ENCODE measurements around the gene C1orf226.
"Not testable (repeated sequence)": the region's sequence is repeated elsewhere in the genome, so short reads cannot be mapped to it uniquely, and the experiment has no call there.

The C1orf226 gene, protein sequence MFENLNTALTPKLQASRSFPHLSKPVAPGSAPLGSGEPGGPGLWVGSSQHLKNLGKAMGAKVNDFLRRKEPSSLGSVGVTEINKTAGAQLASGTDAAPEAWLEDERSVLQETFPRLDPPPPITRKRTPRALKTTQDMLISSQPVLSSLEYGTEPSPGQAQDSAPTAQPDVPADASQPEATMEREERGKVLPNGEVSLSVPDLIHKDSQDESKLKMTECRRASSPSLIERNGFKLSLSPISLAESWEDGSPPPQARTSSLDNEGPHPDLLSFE

DNA sequence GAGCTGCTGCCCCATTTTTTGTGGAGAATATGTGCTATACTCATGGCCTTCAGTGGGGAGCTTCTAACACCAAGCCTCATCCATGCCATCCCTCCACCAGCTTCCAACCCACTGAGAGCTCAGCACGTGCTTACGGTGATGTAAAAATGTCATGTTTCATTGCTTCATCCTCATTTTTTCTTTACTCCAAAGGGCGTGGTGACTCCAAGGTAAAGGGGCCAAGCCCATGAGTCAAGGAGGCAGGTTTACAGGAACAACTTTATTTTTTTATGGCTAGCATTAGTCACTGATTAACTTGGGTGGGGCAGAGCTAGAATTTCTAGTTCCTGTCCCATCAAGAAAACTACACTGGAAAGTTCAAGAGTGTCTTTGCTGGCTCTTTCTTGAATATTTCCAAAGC is at the start of gene C1orf226:
Gene C1orf226, plus strand, starts transcription at position 346 of the 400 bp plus-strand sequence. CDS start 174 bp downstream, outside the sequence.
- no peak for DNase-seq (ENCODE audit: low read depth)

DNA sequence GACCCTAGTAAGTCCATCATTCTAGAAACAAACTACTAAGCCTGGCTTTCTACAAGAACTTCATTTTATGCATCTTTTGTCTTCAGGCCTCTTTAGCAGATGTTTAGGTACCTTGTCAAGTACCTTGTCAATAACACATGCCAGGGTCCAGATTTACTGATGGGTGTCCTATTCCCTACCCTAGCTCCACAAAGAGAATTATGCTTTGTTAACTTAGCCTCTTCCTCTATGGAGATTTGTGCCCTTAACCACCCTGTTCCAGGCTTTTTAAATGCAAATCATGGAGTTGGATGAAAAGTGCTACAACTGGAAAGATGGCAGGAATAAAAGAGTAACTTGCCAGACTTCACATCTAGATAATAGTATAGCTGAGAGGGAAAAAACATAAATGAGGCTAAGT is 47.5 kb upstream of the C1orf226 start:
- DNase-seq (ENCODE audit: low read depth): no peak

DNA sequence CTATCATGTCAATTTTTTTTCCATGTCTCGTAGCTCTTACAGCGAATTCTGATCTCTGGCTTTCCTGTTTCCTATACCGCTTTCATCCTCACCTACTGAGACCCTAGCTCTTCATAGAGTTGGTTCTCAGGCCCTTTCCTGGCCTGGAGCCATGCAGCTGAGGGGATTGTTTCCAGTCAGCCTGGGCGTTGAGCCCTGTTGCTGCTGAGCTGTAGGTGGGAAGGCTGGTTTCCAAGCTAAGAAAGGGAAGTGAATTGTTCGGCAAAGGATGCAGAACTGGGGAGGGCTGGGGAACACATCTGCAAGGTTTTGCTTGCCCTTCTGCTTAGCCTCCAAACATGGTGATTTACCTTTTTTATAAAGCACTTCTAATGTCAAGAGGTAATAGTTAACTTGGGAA is 46.4 kb upstream of the C1orf226 start:
- no peak for DNase-seq (ENCODE audit: low read depth)

DNA sequence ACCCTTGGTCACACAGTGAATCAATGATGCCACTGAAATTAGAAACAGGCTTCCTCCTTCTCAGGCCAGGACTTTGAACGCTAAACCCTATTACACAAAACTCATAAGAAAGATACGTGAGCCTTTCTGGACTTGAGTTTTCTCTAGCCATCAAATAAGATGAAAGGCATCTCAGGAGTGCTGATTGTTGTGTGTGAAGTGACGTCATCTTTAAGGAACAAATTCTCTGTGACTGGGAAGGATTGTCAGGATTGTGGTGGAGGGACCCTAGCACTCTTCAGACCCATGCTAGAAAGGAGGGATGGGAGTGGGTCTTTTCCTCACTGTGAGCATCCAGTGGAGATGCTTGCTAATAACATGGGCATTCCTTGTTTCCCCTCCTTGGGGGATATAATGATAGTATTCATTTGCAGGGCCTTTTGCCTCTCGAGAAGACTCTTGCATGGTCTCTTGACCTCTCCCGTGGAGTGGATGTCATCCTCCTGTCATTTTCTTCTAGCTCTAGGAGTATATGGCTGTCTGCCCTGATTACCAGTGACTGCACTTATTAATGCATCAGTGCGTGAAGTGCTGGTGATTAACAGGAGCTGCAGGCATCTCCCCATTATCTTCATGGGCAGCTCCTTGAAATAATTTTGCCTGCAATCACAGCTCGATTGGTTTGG is 44.8 kb upstream of the C1orf226 start:
- DNase-seq (ENCODE audit: low read depth): no peak

DNA sequence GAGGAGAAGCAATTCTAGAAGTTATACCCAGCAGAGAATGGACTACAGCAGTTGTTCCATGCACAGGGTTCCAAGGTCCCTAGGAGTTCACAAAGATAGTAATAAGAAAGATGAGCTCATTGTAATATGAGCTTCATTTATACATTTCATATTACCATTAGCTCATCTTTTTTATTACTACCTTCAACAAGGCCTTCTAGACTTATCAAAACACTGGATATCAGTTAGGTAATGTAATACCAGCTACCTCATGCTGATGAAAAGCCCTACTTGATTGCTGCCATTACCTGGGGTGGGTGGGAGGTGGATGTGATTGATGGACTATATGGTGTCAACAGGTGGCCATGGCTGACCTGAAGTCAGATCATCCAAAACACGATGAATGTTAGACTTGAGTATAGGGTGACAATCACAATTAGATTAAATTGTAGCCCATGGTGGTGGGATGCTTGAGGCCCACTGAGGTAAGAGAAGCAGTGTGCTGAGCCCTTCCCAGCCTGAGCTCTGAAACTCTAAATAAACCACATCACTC is 39.0 kb upstream of the C1orf226 start:
- no peak for DNase-seq (ENCODE audit: low read depth)

DNA sequence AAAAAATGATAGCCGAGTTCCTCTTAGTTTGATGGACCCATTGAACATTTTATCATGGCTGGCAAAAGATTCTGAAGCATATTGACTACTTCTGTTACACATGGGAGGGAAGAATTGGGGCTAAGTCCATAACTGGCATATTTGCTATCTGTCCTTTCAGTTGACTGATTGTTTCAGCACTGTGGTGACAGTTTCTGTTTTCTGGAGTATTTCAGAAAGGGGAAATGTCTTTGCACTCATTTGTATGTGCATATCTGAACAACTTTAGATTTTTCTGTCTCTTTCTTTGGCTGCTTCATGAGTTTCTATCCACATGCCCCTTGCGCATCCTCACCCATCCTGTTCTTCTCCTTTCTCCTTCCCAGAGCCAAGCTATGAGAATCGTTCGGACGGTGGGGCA is 38.1 kb upstream of the C1orf226 start:
- DNase-seq (ENCODE audit: low read depth): no peak

DNA sequence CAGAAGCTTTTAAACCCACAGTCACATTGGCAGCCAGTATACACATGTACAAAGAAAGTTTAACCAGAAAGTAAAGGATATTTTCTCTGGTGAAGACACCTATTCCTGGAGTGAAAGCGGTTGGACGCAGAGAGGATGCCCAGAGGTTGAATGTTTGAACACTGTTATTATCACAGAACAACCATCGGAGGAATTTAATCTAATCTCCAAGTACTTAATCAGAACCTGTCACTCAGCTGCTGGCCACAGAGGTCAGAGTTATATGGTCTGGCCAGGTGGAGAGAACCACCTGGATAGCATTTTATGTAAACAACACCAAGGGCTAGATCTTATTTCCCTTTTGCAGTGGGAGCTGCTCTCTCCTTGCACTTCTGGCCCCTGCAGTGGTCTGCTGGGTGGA is 34.2 kb upstream of the C1orf226 start:
- no peak for DNase-seq (ENCODE audit: low read depth)

DNA sequence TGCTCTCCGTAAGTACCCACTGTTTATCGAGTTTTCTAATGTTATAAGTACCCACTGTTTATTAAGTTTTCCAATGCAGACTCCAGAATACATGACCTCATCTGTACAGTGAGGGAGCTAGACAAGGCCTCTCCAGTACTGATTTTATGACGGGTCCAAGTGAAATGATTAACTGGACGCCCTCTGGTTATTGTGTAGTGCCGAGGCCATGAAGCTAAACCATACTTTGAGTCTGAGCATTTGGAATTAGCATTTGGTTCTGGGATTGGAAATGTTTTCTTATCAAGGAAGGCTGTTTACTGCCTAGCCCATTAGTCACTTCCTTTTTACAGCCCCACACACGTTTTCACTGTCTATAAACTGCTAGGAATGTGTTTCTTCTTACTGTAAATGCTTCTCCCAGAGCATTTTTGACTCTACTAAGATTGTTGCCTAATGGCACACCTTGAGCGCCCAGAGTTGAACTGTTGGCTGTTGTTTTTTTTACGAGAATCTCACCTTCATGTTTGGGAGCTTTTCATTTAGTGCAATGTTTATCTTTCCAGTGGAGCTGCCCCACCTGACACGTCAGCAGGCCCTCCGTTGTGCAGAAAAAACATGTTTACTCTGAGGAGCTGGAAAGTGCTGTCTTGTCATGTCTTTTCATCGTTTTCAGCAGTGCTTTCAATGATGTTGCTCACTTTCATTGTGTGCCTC is 31.7 kb upstream of the C1orf226 start:
- peak; percentile 67 for DNase-seq (ENCODE audit: low read depth)

DNA sequence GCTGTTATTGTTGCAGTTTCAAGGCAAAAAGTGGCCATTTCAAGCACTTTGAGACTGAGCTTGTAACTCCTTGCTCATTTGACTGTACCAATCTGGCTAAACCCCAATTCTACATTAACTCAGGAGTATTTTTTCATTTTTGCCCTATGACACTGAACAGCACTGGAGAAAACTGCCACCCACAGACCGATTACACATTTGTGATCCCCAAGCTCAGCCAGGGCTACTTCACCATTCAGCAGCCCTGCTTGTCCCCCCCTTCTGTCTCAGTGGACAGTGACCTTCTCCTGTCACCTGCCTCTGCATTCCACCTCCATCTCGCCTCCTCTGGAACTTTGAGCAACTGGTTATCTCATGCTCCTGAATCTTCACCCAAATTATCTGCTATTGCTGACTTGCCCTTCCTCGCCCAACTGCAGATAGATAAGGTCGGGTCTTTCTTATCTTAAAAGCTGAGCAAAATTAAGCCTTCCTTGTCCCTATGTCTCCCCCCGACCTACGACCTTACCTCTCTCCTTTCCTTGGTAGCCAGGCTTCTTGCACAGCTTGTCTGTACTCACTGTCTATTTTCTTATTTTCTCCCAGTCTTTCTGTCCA is 30.2 kb upstream of the C1orf226 start:
- no peak for DNase-seq (ENCODE audit: low read depth)

DNA sequence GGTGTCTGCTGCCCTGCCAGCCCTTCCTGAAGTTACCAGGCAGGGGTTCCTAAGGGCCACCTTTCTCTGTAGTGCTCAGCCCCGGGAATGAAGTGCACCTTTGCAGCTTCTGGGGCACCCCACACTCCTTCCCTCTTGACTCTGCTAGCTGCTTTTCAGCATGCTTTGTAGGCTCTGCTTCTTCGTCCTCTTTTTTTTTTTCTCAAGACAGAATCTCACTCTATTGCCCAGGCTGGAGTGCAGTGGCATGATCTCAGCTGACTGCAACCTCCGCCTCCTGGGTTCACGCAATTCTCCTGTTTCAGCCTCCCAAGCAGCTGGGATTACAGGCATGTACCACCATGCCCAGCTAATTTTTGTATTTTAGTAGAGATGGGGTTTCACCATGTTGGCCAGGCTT is 29.7 kb upstream of the C1orf226 start:
- DNase-seq (ENCODE audit: low read depth): not testable (repeated sequence)

DNA sequence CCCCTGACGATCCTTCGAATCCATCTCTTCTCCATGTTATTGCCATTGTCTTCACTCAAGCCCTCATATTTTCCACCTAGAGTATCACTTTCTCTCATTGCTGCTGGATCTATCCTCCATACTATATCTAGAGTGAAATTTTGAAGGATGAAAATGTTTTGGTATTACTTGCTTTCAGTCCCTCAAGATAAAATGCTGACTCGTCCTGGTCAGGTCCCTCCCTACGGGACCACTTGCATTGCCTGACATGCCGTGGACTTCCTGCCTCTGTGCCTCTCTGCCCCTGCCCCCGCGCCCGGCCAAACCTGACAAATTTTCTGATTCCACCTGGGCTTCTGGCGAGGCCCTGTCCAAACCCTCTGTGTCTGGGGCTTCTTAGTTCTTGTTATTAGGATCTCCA is 28.4 kb upstream of the C1orf226 start:
- no peak for DNase-seq (ENCODE audit: low read depth)

DNA sequence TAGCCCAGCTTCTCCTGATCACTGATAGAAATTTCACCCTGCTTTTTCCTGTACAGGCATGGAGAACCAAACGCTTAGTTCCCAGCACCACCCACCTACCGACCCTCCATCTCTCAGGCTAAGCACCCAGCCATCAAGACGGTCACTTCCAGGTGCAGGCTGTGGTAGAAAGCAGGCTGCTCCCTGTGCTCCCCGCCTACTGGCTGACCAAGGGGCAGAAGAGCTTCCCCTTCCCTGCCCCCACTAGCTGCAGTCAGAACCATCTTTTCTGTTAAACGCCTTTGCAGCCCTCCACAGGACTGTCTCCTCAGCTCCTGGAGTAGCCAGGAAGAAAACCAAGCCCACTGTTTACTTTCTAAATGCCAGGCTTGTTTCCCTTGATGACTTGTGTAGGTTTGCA is 27.8 kb upstream of the C1orf226 start:
- DNase-seq (ENCODE audit: low read depth): no peak

DNA sequence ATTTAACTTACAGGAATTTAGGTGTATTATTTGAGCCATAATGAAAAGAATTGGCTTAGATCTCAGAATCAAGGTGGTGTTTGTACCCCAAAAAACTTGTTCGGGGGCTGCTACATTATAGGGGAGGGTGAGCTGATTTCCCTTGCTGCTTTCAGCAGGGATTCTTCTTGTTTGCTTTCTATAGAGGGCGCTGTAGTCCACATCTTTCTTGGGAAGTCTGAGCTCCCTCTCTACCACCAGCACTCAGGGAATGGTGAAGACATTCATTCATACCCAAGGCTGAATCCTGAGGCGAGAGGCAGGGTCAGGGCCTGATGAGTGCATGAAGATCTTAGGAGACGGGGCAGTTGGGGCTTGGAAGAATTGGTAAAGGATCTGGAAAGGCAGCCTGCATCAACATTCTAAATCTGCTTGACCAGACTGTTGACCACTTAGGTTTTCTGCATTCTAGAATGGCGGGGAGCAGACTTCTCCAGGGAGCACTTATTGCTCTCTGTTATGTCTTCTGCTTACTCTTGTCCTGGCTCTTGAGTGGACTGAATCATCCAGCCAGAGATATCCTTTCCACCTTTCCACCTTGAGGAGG is 23.8 kb upstream of the C1orf226 start:
- DNase-seq (ENCODE audit: low read depth): no peak

DNA sequence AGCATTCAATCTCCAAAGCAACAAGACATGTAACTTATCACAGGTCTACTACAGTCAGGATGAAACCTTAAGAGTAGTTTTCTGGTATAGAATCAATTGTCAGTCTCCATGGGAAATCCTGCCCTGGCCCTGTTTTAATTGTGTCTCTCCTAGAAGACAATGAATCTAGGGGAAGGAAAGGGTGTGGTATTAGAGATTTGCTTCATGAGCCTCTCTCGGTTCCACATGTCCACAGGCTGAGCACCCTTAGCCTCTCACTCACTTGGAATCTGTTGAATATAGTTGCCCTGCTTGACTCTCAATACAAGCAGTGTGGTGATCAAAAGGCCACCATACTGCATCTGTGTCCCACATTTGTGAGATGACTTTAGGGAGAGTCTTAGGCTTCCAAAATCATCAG is 22.6 kb upstream of the C1orf226 start:
- no peak for DNase-seq (ENCODE audit: low read depth)

DNA sequence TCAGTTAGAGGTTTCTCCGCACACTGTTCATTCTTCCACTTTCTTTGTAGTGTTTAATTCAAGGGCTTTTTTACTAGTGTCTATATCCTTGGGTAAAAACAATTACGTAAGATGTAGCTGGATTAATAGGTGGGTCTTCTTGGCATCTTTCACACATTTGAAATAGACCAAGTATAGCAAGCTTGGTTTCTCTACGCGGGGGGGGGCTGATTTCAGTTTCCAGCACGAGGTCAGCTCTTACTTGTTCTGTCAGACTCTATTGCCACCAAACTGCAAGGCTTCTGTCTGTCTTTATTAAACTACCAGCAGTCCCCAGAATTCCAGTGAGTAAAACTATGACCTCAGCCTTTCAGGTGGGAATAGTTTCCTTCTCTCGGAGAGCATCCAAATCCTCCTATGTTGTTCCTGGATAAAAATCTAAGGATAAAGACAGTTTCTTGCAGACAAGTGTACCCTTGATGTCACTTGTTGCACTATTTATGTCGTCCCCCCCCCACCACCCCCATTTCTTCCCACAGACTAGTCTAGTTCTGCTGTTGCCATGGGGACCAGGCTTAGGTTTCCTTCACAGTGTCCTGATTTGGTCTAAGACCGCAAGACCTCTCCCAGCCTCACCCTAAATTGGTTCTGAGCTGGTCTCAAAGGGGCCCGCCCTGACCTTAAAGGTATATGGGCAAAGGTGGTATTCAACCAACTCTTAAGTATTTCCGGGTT is 21.8 kb upstream of the C1orf226 start:
- DNase-seq (ENCODE audit: low read depth): no peak

DNA sequence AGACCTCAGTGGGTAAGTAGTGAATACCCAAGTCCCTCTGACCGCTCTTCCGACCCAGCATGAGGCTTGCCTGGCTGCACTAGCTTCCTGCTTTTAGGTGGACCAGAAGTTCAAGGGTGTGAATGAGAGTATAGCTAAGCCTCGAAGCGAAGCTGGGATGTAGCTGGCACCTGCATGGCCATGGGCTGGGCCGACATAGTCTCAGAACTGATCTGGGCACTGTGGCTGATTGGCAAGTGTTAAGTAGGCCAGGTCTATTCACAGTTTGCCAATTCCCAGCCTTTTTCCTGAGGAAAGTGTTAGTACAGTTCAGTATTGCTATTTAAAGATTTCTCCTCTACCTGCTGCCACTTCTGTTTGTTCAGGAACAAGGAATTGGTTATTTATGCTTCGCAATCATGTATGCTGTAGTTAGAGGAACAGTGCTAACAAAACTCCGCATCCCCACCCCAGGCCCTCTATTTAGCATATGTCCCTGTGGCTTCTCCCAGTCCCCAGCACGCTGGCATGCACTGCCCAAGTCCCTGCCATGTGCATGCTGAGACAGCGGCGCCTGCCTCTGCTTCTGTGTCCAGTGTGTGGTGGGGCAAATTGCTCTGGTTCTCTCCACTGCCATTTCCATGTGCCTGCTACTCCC is 21.2 kb upstream of the C1orf226 start:
- no peak for DNase-seq (ENCODE audit: low read depth)

DNA sequence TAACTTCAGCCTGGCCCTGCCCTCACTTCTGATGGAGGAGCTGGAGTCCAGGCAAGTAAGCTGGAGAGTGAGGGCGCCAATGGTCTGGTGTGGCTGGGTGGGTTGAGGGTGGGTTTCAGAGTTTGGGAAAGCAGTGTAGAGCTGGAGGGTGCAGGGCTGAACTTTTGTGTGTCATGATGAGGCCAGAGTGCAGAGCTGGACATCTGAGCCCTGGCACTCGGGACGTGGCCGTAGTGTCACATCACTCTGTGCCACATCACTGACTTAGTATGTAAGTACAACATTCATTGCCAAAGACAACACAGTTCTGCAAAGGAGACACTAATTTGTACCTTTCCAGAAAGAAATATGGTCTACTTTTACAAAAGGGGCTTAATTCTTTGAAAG is 20.7 kb upstream of the C1orf226 start:
- no peak for DNase-seq (ENCODE audit: low read depth)

DNA sequence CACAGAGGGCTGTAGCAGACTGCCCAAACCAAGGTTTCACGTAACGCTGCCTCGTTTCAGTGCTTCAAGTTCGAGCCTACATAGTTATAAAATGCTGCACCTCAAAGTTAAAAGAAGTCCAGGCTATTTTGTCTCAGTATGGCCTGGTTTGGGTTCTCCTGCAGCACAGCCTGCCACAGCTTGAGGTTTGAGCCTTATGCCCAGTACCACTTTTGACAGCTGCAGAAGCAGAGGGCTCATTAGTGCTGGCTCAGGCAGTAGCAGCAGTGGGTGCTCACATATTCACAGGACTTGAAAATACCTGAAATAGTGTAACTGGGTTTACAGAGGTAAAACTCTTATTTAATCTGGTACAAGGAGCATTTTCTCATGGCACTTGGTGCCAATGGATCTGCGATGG is 20.2 kb upstream of the C1orf226 start:
- DNase-seq (ENCODE audit: low read depth): no peak

DNA sequence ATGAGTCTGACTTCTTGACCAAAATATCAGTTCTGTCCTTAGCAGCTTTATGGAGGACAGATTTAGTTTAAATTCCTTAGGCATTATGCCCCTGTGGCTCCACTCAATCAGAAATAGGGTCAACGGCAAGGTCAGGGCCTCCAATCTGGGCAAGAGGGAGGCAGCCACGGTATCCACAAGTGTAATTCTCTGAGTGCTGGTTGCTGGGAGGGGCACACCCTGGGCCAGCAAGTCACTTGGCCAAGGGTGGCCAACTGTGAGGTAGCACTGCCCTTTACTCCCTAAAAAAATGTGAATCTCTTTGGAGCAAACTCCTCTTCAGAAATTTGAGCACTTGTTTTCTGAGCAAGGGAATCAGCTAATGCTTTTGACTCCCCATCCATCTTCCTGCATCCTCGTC is 17.7 kb upstream of the C1orf226 start:
- no peak for DNase-seq (ENCODE audit: low read depth)

DNA sequence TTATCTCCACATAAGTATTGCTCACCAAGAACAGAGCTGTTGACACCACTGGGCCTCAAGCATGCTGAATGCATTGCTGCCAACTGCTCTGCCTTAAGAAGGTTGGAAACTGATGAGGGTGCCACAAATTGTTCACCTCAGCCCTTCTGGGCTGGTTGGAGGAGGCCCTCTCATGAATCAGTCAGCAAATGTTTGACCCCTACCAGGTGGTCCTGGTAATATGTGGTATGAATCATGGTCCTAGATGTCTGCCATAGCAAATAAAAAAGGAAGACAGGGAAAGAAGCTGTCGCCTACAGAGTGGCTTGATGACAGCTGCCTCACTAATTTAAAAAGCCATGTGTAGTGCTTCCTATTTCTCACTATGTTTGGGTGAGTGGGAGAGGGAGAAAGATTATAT is 17.0 kb upstream of the C1orf226 start:
- DNase-seq (ENCODE audit: low read depth): no peak

Data from HS-5 (cell line).